ENCODE measurements around the gene SYNC.

- TF ChIP-seq CTCF (conservative IDR thresholded peaks at IDR 0.05; ENCODE audit: low read length) = no peak
- TF ChIP-seq EZH2phosphoT487 (IDR thresholded peaks at IDR 0.05; ENCODE audit: borderline replicate concordance, low read depth, low read length) = no peak
Measured at GRCh38 chr1:32742956-32743355, 40.4 kb upstream of the SYNC start.
